Activated CD4-positive, alpha-beta T cell treated with anti-CD3 and anti-CD28 coated beads, Interleukin-2, amount 10 ng/mL, durations not matched to agents 24 days and 14 days (primary cell): Measurements from ENCODE around the gene BTC. TPM values are rescaled to one million over a fixed set of nuclear protein-coding genes. Genes with fewer than 3 reads are reported as not detected.
"Not testable (repeated sequence)": the region's sequence is repeated elsewhere in the genome, so short reads cannot be mapped to it uniquely, and the experiment has no call there.

ENCODE experiments used
- DNase-seq: peaks from one replicate; pipeline ENCODE4 v3.0.0; 2022
- H3K27ac Mint-ChIP-seq: one replicate; pipeline ENCODE4 v1.8.0; 2022; ENCODE audit warnings: mild to moderate bottlenecking, mixed read lengths
- H3K27me3 Mint-ChIP-seq: one replicate; pipeline ENCODE4 v1.8.0; 2022; ENCODE audit warnings: mixed read lengths
- H3K36me3 Mint-ChIP-seq: one replicate; pipeline ENCODE4 v1.8.0; 2022; ENCODE audit warnings: low read depth, mild to moderate bottlenecking, mixed read lengths
- H3K4me1 Mint-ChIP-seq: one replicate; pipeline ENCODE4 v1.8.0; 2021; ENCODE audit warnings: mixed read lengths
- H3K4me3 Mint-ChIP-seq: one replicate; pipeline ENCODE4 v1.8.0; 2022; ENCODE audit warnings: mild to moderate bottlenecking, moderate library complexity, mixed read lengths
- H3K9me3 Mint-ChIP-seq: one replicate; pipeline ENCODE4 v1.8.0; 2021; ENCODE audit warnings: mixed read lengths
- intact Hi-C: fragments of 100-400 bp; cut with micrococcal nuclease; formaldehyde crosslinking; loops from one replicate; pipeline ENCODE4 v1.15.1; 2023
- total RNA-seq: library from RNA; stranded (reverse); gene quantifications from 2 replicates; pipeline ENCODE4 v1.2.3, GENCODE V29; 2022

The BTC gene
- total RNA-seq: not detected in 2 replicates

GRCh38 chr4:74794382-74795010 lies at the start of gene BTC:
BTC (minus strand) TSS chr4:74794523; CDS start chr4:74794325, 198 bp downstream.
- H3K4me1 Mint-ChIP-seq: no peaks in the 10 kb centered on the region

GRCh38 chr4:74840936-74841509 lies 46.7 kb upstream of the BTC start:
- H3K36me3 Mint-ChIP-seq: no peaks in the 10 kb centered on the region
- H3K27ac Mint-ChIP-seq: no peak overlapping the region
- intact Hi-C loops: no loop called here
- no peak overlapping the region for H3K4me3 Mint-ChIP-seq
- H3K4me1 Mint-ChIP-seq: no peaks in the 10 kb centered on the region
- no peaks in the 10 kb centered on the region for H3K27me3 Mint-ChIP-seq
- no peaks in the 10 kb centered on the region for H3K9me3 Mint-ChIP-seq
- no peak for DNase-seq

More at GRCh38 chr4:74794382-74795010, at the start of gene BTC:
- H3K27ac Mint-ChIP-seq: no peak within 1 kb of the TSS
- intact Hi-C loops: no loop called here
- no peaks in the 10 kb centered on the region for H3K9me3 Mint-ChIP-seq
- no peak for DNase-seq
- H3K36me3 Mint-ChIP-seq: no peaks in the 10 kb centered on the region
- H3K27me3 Mint-ChIP-seq: peaks cover 42% of the 10 kb centered on the region
- H3K4me3 Mint-ChIP-seq: no peak within 1 kb of the TSS

- Mint-ChIP-seq H3K27me3 (no peaks in the 10 kb centered on the region), H3K36me3 (no peaks in the 10 kb centered on the region), H3K27ac (no peak overlapping the region), H3K4me1 (no peaks in the 10 kb centered on the region), H3K9me3 (no peaks in the 10 kb centered on the region), H3K4me3 (no peak overlapping the region)
- no peak for DNase-seq
- intact Hi-C loops: no loop called here
Measured at GRCh38 chr4:74838746-74839370, 44.5 kb upstream of the BTC start.

GRCh38 chr4:74830928-74831327 lies 36.6 kb upstream of the BTC start:
- Mint-ChIP-seq H3K4me3 (no peak overlapping the region), H3K27ac (no peak overlapping the region)

GRCh38 chr4:74823194-74823593 lies 28.9 kb upstream of the BTC start:
- no peak overlapping the region for H3K27ac Mint-ChIP-seq
- no peak overlapping the region for H3K4me3 Mint-ChIP-seq
- H3K9me3 Mint-ChIP-seq: no peaks in the 10 kb centered on the region
- no peaks in the 10 kb centered on the region for H3K36me3 Mint-ChIP-seq
- H3K4me1 Mint-ChIP-seq: no peaks in the 10 kb centered on the region
- DNase-seq: no peak
- intact Hi-C loops: no loop called here
- H3K27me3 Mint-ChIP-seq: no peaks in the 10 kb centered on the region

More at GRCh38 chr4:74830928-74831327, 36.6 kb upstream of the BTC start:
- Mint-ChIP-seq H3K36me3 (no peaks in the 10 kb centered on the region), H3K9me3 (peaks cover 4% of the 10 kb centered on the region), H3K4me1 (no peaks in the 10 kb centered on the region), H3K27me3 (no peaks in the 10 kb centered on the region)
- DNase-seq: no peak
- intact Hi-C loops: no loop called here

- H3K9me3 Mint-ChIP-seq: no peaks in the 10 kb centered on the region
- no peak for DNase-seq
- no peak overlapping the region for H3K4me3 Mint-ChIP-seq
- no peaks in the 10 kb centered on the region for H3K4me1 Mint-ChIP-seq
- intact Hi-C loops: no loop called here
- H3K27ac Mint-ChIP-seq: no peak overlapping the region
- H3K27me3 Mint-ChIP-seq: no peaks in the 10 kb centered on the region
- no peaks in the 10 kb centered on the region for H3K36me3 Mint-ChIP-seq
Measured at GRCh38 chr4:74822603-74823002, 28.3 kb upstream of the BTC start.

GRCh38 chr4:74821541-74821940 lies 27.2 kb upstream of the BTC start:
- no peaks in the 10 kb centered on the region for H3K4me1 Mint-ChIP-seq
- intact Hi-C loops: no loop called here

GRCh38 chr4:74814052-74814451 lies 19.7 kb upstream of the BTC start:
- no peaks in the 10 kb centered on the region for H3K9me3 Mint-ChIP-seq
- intact Hi-C loops: no loop called here
- H3K4me1 Mint-ChIP-seq: no peaks in the 10 kb centered on the region
- no peak overlapping the region for H3K27ac Mint-ChIP-seq
- no peak overlapping the region for H3K4me3 Mint-ChIP-seq
- H3K27me3 Mint-ChIP-seq: no peaks in the 10 kb centered on the region
- H3K36me3 Mint-ChIP-seq: no peaks in the 10 kb centered on the region
- DNase-seq: no peak

More at GRCh38 chr4:74821541-74821940, 27.2 kb upstream of the BTC start:
- no peaks in the 10 kb centered on the region for H3K27me3 Mint-ChIP-seq
- H3K9me3 Mint-ChIP-seq: no peaks in the 10 kb centered on the region
- no peak overlapping the region for H3K4me3 Mint-ChIP-seq
- H3K27ac Mint-ChIP-seq: no peak overlapping the region
- no peaks in the 10 kb centered on the region for H3K36me3 Mint-ChIP-seq
- no peak for DNase-seq

- not testable (repeated sequence) for H3K27ac Mint-ChIP-seq, H3K9me3 Mint-ChIP-seq, H3K4me1 Mint-ChIP-seq
Measured at GRCh38 chr4:74812056-74812455, 17.7 kb upstream of the BTC start.

GRCh38 chr4:74805601-74806000 lies 11.3 kb upstream of the BTC start:
- intact Hi-C loops: no loop called here
- H3K9me3 Mint-ChIP-seq: no peaks in the 10 kb centered on the region
- DNase-seq: no peak
- H3K36me3 Mint-ChIP-seq: no peaks in the 10 kb centered on the region
- no peaks in the 10 kb centered on the region for H3K4me1 Mint-ChIP-seq
- no peak overlapping the region for H3K4me3 Mint-ChIP-seq
- peaks cover 3% of the 10 kb centered on the region for H3K27me3 Mint-ChIP-seq
- H3K27ac Mint-ChIP-seq: no peak overlapping the region

More at GRCh38 chr4:74812056-74812455, 17.7 kb upstream of the BTC start:
- H3K4me3 Mint-ChIP-seq, H3K36me3 Mint-ChIP-seq, DNase-seq, H3K27me3 Mint-ChIP-seq, intact Hi-C loops: not testable (repeated sequence)

- Mint-ChIP-seq H3K4me1 (no peaks in the 10 kb centered on the region), H3K27ac (no peak overlapping the region), H3K9me3 (no peaks in the 10 kb centered on the region), H3K27me3 (peaks cover 14% of the 10 kb centered on the region), H3K36me3 (no peaks in the 10 kb centered on the region), H3K4me3 (no peak overlapping the region)
- DNase-seq: no peak
- intact Hi-C loops: no loop called here
Measured at GRCh38 chr4:74800310-74800709, 6.0 kb upstream of the BTC start.

GRCh38 chr4:74796631-74797030 lies 2.3 kb upstream of the BTC start:
- intact Hi-C loops: no loop called here
- Mint-ChIP-seq H3K36me3 (no peaks in the 10 kb centered on the region), H3K27me3 (peaks cover 42% of the 10 kb centered on the region), H3K27ac (no peak overlapping the region), H3K9me3 (no peaks in the 10 kb centered on the region), H3K4me3 (no peak overlapping the region), H3K4me1 (no peaks in the 10 kb centered on the region)
- DNase-seq: no peak

- H3K36me3 Mint-ChIP-seq: no peaks in the 10 kb centered on the region
- H3K27ac Mint-ChIP-seq: no peak overlapping the region
- no peaks in the 10 kb centered on the region for H3K4me1 Mint-ChIP-seq
- no peak overlapping the region for H3K4me3 Mint-ChIP-seq
- H3K9me3 Mint-ChIP-seq: no peaks in the 10 kb centered on the region
- peaks cover 42% of the 10 kb centered on the region for H3K27me3 Mint-ChIP-seq
- DNase-seq: no peak
- intact Hi-C loops: no loop called here
Measured at GRCh38 chr4:74793757-74794381, 454 bp downstream of the BTC start.

- intact Hi-C loops: no loop called here
- no peak for DNase-seq
- H3K27me3 Mint-ChIP-seq: peaks cover 34% of the 10 kb centered on the region
- H3K36me3 Mint-ChIP-seq: no peaks in the 10 kb centered on the region
- H3K27ac Mint-ChIP-seq: no peak overlapping the region
- H3K4me1 Mint-ChIP-seq: no peaks in the 10 kb centered on the region
- no peaks in the 10 kb centered on the region for H3K9me3 Mint-ChIP-seq
- no peak overlapping the region for H3K4me3 Mint-ChIP-seq
Measured at GRCh38 chr4:74790652-74791051, 3.7 kb downstream of the BTC start.
